Measurements from ENCODE around the gene PLA2R1.

GRCh38 chr2:160014227-160014626 lies 48.2 kb downstream of the PLA2R1 start:
- TF ChIP-seq CTCF (IDR thresholded peaks at IDR 0.05; ENCODE audit: low read length) (no peak), EZH2 (IDR thresholded peaks at IDR 0.05; ENCODE audit: borderline replicate concordance, low read length) (no peak)
